GM13976 (cell line): ENCODE data around the gene MARCHF2.

Source experiments
- DNase-seq: peaks from one replicate; pipeline ENCODE4 v3.0.0; 2012; ENCODE audit warnings: low spot score
- CTCF ChIP-seq: IDR thresholded peaks from 2 replicates; pipeline ENCODE4 v1.5.1; 2012; ENCODE audit warnings: borderline replicate concordance, mild to moderate bottlenecking; ENCODE audit not compliant: insufficient read depth; ENCODE audit errors: extremely low read depth, missing control alignments, control extremely low read depth
- in situ Hi-C: fragments of 300-500 bp; cut with MboI; formaldehyde crosslinking; loops from one replicate; pipeline ENCODE4 v1.12.0; 2022; ENCODE audit warnings: low sequenced_read_pairs, mixed read lengths, inconsistent platforms; ENCODE audit not compliant: unreplicated experiment

The MARCHF2 gene

GRCh38 chr19:8397271-8397670 is 15.8 kb upstream of the MARCHF2 start:
- no peak for DNase-seq
- in situ Hi-C loops, result no loop called here
- TF ChIP-seq CTCF, result no peak

- no peak for DNase-seq
- in situ Hi-C loops, result no loop called here
- TF ChIP-seq CTCF, result no peak
Measured at GRCh38 chr19:8397746-8398310, 15.3 kb upstream of the MARCHF2 start.

GRCh38 chr19:8398311-8398771 is 14.8 kb upstream of the MARCHF2 start:
- DNase-seq, result no peak
- no peak for TF ChIP-seq CTCF
- in situ Hi-C loops, result no loop called here

GRCh38 chr19:8399681-8400188 is 13.4 kb upstream of the MARCHF2 start:
- in situ Hi-C loops, result no loop called here
- DNase-seq, result no peak
- no peak for TF ChIP-seq CTCF

- in situ Hi-C loops, result no loop called here
- no peak for TF ChIP-seq CTCF
Measured at GRCh38 chr19:8401981-8402411, 11.1 kb upstream of the MARCHF2 start.

GRCh38 chr19:8403098-8403819 is 9.8 kb upstream of the MARCHF2 start:
- no peak for TF ChIP-seq CTCF
- in situ Hi-C loops, result no loop called here
- no peak for DNase-seq

More at GRCh38 chr19:8401981-8402411, 11.1 kb upstream of the MARCHF2 start:
- DNase-seq, result no peak

- in situ Hi-C loops, result no loop called here
- no peak for TF ChIP-seq CTCF
- DNase-seq, result no peak
Measured at GRCh38 chr19:8403820-8404109, 9.3 kb upstream of the MARCHF2 start.
